Stimulated activated CD4-positive, alpha-beta T cell treated with anti-CD3 and anti-CD28 coated beads, Interleukin-2, amount 100 ng/mL, for 48 hours (primary cell): ENCODE data around the gene CSTF3.
"Not testable (repeated sequence)": the region's sequence is repeated elsewhere in the genome, so short reads cannot be mapped to it uniquely, and the experiment has no call there.

ENCODE experiments used
- DNase-seq, 2 donors: peaks; one replicate each; pipeline ENCODE4 v3.0.0-alpha.2; 2020

CSTF3 gene

DNA sequence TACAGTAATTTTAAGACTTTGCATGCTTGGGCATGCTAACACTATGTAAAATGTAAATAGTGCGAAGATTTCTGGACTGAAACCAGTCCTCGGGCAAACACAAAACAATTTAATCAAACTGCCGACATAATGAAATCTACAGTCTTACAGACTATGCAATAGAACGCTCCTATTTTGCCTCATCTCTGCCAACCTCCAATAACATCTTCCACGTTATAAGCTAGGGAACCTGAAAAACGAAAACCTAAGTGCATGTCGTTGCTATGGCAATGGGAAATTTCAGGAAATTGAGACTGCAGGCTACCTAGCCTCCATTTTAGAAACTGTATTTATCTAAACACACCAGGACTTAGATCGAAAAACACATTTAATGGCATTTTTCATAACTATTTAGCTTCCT is 1.1 kb downstream of the CSTF3 start:
- DNase-seq = no peak

- not testable (repeated sequence) for DNase-seq
Measured at GRCh38 chr11:33159378-33159867, 1.9 kb downstream of the CSTF3 start.

- DNase-seq = no peak
Measured at GRCh38 chr11:33158596-33159275, 2.5 kb downstream of the CSTF3 start.

- no peak for DNase-seq
Measured at GRCh38 chr11:33157103-33158027, 3.9 kb downstream of the CSTF3 start.

DNA sequence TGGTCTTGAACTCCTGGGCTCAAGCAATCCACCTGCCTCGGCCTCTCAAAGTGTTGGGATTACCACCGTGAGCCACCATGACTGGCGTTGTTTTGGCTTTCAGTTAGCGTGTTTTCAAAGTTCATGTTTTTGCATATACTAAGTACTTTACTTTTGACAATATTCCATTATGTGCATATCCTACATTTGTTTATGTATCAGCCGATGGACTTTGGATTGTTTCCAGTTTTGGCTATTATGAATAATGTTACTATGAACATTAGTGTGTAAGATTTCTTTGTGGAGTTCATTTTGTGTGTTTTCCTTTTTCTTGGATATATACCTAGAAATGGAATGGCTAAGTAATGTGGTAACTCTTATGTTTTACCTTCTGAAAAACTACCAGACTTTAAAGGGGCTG is 9.9 kb downstream of the CSTF3 start:
- no peak for DNase-seq

DNA sequence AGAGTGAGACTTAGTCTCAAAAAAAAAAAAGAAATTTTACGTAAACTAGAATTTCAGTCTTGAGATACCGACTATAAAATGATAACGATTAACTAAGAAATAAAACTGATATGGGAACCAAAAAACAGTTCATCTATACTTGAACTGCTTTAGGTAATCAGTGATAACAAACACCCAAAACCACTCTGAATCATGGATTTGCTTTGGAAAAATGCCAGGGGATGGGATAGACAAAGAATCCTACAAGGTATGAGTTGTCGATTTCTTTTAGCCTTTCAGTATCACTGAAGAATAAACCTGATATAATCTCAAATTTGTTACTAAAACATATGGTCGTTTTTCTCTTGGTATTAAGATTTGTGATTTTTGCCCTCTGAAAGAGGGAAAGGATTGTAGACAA is 13.7 kb downstream of the CSTF3 start:
- no peak for DNase-seq

GRCh38 chr11:33135768-33136443 is 25.4 kb downstream of the CSTF3 start:
- DNase-seq = no peak

GRCh38 chr11:33135216-33135615 is 26.1 kb downstream of the CSTF3 start:
- no peak for DNase-seq

GRCh38 chr11:33134276-33134675 is 27.0 kb downstream of the CSTF3 start:
- no peak for DNase-seq

DNA sequence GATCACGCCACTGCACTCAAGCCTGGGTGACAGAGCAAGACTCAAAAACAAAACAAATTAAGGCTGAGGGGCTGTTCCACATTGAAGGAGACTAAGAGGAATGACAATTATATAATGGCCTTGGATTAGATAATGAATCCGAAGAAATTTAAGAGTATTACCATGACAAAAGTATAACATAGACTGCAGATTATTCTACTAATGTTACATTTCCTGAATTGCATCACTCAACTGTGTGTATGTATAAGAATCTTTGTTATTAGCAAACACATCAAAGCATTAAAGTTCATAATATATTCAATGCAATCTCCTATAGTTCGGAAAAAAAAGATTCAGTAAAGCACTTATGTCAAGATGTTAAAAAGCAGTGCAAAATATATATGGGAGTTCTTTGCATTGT is 27.5 kb downstream of the CSTF3 start:
- DNase-seq = no peak

GRCh38 chr11:33132510-33132909 is 28.8 kb downstream of the CSTF3 start:
- DNase-seq = no peak

- no peak for DNase-seq
Measured at GRCh38 chr11:33128739-33129138, 32.5 kb downstream of the CSTF3 start.

GRCh38 chr11:33125611-33126010 is 35.7 kb downstream of the CSTF3 start:
- DNase-seq = no peak

GRCh38 chr11:33125025-33125424 is 36.3 kb downstream of the CSTF3 start:
- DNase-seq = no peak

DNA sequence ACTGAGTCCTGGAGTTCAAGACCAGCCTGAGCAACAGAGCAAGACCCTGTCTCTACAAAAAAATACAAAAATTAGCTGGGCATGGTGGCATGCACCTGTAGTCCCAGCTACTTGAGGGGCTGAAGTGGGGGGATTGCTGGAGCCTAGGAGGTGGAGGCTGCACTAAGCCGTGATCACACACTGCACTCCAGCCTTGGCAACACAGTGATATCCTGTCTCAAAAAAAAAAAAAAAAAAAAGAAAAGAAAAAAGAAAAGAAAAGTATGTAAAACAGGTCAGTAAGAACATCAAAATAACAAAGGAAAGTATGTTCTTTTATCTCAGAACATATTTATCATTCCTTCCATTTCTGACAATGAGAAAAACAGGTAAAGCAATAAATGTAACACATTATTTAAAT is 38.6 kb downstream of the CSTF3 start:
- DNase-seq = not testable (repeated sequence)

DNA sequence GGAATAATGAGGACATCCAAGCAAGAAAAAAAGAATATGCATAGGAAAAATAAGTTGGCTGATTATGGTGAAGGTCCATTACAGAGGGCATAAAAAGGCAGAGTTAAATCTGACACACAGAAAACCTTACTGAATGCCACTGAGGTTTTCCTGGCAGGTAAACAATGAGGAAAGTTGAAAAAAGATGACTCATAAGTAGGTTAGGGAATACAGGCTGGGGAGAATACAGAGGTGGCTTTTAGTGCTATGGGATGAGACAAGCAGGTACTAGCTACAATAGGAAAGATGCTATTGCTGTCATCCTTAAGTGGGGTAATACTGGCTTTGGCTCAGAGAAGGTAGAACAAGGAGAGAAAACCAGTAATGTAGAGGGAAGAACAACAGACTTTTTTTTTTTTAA is 44.7 kb downstream of the CSTF3 start:
- no peak for DNase-seq

DNA sequence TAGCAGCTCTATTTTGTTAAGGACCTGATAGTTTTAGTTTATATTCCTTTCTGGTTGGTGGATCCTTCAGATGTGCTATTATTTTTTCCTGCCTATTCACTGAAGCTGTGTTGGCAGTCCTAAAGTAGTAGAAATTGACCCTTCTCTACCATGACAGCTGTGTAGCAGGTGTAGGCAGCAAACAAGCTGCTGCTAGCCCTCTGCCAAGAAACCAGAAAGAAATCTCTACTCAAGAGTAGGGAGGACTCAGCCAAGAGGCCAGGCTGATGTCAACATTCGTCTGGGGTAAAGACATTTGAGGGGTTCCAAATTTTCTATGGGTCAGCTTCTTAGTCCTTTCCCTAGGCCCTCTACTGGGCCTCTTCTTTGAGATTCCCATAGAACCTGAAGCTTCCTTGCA is 51.2 kb downstream of the CSTF3 start:
- DNase-seq = no peak

- DNase-seq = no peak
Measured at GRCh38 chr11:33109294-33109895, 51.9 kb downstream of the CSTF3 start.

DNA sequence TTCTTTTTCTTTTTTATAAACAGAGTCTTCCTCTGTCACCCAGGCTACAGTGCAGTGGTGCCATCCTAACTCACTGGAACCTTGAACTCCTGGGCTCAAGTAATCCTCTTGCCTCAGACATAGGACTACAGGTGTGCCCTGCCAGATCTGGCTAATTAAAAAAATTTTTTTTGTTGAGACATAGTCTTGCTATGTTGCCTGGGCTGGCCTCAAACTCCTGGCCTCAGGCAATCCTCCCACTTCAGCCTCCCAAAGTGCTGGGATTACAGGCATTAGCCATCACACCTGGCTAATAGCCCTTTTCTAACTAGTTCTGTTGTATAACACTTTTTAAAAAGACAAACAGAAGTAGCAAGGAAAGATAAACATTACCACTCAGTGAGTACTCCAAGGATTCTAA is 57.4 kb downstream of the CSTF3 start:
- no peak for DNase-seq

GRCh38 chr11:33094157-33094556 is 67.1 kb downstream of the CSTF3 start:
- DNase-seq = no peak

- DNase-seq = no peak
Measured at GRCh38 chr11:33089776-33090175, 71.5 kb downstream of the CSTF3 start.

GRCh38 chr11:33086017-33086416 is 75.3 kb downstream of the CSTF3 start:
- DNase-seq = no peak

- no peak for DNase-seq
Measured at GRCh38 chr11:33083918-33084317, 77.4 kb downstream of the CSTF3 start.
